Transverse colon (tissue), 4 donors: ENCODE data around the gene TTC32. TPM values are rescaled to one million over a fixed set of nuclear protein-coding genes. Genes with fewer than 3 reads are reported as not detected.

Experiments
- DNase-seq: peaks from one replicate; pipeline ENCODE4 v3.0.0-alpha.2; 2019
- H3K27ac ChIP-seq, 4 donors: fragments of 200-600 bp; sonication (generic); 2 replicates each; pipeline ENCODE4 v1.5.1; 2016 to 2018; ENCODE audit warnings: inconsistent platforms in 4 of 4
- H3K27me3 ChIP-seq: fragments of 200-600 bp; sonication (generic); 2 replicates; pipeline ENCODE4 v1.5.1; 2017; ENCODE audit warnings: inconsistent platforms
- H3K36me3 ChIP-seq, 4 donors: fragments of 200-600 bp; sonication (generic); 2 replicates each; pipeline ENCODE4 v1.5.1; 2017 to 2019; ENCODE audit warnings: inconsistent platforms in 4 of 4
- H3K4me1 ChIP-seq, 4 donors: fragments of 200-600 bp; sonication (generic); 2 replicates each; pipeline ENCODE4 v1.5.1; 2017 to 2020; ENCODE audit warnings: inconsistent platforms in 4 of 4
- H3K4me3 ChIP-seq, 4 donors: fragments of 200-600 bp; sonication (generic); 1 replicate in 1 of 4; 2 replicates in 3 of 4; pipeline versions ENCODE4 v1.5.1 to v1.6.1; 2017 to 2019; ENCODE audit warnings: inconsistent platforms in 4 of 4
- H3K9me3 ChIP-seq, 2 donors: fragments of 200-600 bp; sonication (generic); 2 replicates each; pipeline ENCODE4 v1.5.1; 2017 to 2019; ENCODE audit warnings: inconsistent platforms in 2 of 2
- EP300 ChIP-seq: sonication (generic); formaldehyde crosslinking; IDR thresholded peaks from one replicate; pipeline ENCODE4 v1.6.1; 2017; ENCODE audit warnings: antibody characterized with exemption, low read depth
- POLR2A ChIP-seq: fragments of 450-650 bp; IDR thresholded peaks from one replicate; pipeline ENCODE4 v1.6.1; 2016; ENCODE audit warnings: antibody characterized with exemption, mild to moderate bottlenecking, moderate library complexity
- POLR2AphosphoS5 ChIP-seq, 3 donors: sonication (generic); formaldehyde crosslinking; IDR thresholded peaks; one replicate each; pipeline ENCODE4 v1.6.1; 2016; ENCODE audit warnings: antibody characterized with exemption in 3 of 3
- WGBS, 2 donors: methylation state at CpG; one replicate each; pipeline ENCODE4 v1.1.5; 2018; ENCODE audit warnings: low coverage in 1 of 2; 5-methylcytosine and 5-hydroxymethylcytosine counted together
- in situ Hi-C, 4 donors: fragments of 200-750 bp; cut with MboI; loops; one replicate each; pipeline versions ENCODE4 v1.15.0 to v1.15.1; 2017; ENCODE audit warnings: low sequenced_read_pairs in 3 of 4, low pct_ligation_motif_present in 1 of 4, low pct_unique_long_range_greater_than_20kb in 1 of 4
- intact Hi-C: fragments of 100-400 bp; cut with DNase I; formaldehyde crosslinking; loops from one replicate; pipeline ENCODE4 v1.15.1; 2023; ENCODE audit warnings: low total_unique reads
- total RNA-seq, 4 donors: library from RNA; depleted of rRNA; stranded (reverse); fragments of >200 nt; gene quantifications; one replicate each; pipeline ENCODE4 v1.1.0, GENCODE V29; 2016
- TF ChIP-seq, protein P1 (sequence below), 5 experiments: fragments of 200-600 bp in 3 of 5; fragments of 450-650 bp in 2 of 5; sonication (generic) in 3 of 5; IDR thresholded peaks; 1 replicate in 2 of 5; 2 replicates in 3 of 5; pipeline ENCODE4 v1.5.1; 2016 to 2017; ENCODE audit warnings: antibody characterized with exemption in 5 of 5, inconsistent platforms in 3 of 5, mild to moderate bottlenecking in 2 of 5, moderate library complexity in 1 of 5

Gene TTC32
- total RNA-seq, 4 donors from 2014 or later = 3.0 to 23.3 (median 9.9) TPM

GRCh38 chr2:19873014-19873413 is 28.8 kb downstream of the TTC32 start:
- no peak overlapping the region for H3K4me3 ChIP-seq
- H3K9me3 ChIP-seq = no peaks in the 10 kb centered on the region
- peaks cover 0 to 14% (median 10%) of the 10 kb centered on the region in 4 donors for H3K4me1 ChIP-seq
- peaks cover 4% of the 10 kb centered on the region for H3K27me3 ChIP-seq
- in situ Hi-C loops (loop anchor here (25.0 kb wide), 6 partner anchors 886 to 1486 kb away; no protein-coding TSS in a partner anchor), intact Hi-C loops (no loop called here)
- DNase-seq = no peak
- TF ChIP-seq POLR2AphosphoS5 (IDR thresholded peaks at IDR 0.05) (no peak), EP300 (no peak), POLR2A (no peak)
- TF ChIP-seq, protein P1, sequence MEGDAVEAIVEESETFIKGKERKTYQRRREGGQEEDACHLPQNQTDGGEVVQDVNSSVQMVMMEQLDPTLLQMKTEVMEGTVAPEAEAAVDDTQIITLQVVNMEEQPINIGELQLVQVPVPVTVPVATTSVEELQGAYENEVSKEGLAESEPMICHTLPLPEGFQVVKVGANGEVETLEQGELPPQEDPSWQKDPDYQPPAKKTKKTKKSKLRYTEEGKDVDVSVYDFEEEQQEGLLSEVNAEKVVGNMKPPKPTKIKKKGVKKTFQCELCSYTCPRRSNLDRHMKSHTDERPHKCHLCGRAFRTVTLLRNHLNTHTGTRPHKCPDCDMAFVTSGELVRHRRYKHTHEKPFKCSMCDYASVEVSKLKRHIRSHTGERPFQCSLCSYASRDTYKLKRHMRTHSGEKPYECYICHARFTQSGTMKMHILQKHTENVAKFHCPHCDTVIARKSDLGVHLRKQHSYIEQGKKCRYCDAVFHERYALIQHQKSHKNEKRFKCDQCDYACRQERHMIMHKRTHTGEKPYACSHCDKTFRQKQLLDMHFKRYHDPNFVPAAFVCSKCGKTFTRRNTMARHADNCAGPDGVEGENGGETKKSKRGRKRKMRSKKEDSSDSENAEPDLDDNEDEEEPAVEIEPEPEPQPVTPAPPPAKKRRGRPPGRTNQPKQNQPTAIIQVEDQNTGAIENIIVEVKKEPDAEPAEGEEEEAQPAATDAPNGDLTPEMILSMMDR (IDR thresholded peaks at IDR 0.05) = no peak
- no peaks in the 10 kb centered on the region for H3K36me3 ChIP-seq
- no peak overlapping the region for H3K27ac ChIP-seq
- 87% methylated on average over 5 of the region's 5 CpGs; no CpG with 5 or more reads in 1 of the 2 donors for WGBS, 2 donors

DNA sequence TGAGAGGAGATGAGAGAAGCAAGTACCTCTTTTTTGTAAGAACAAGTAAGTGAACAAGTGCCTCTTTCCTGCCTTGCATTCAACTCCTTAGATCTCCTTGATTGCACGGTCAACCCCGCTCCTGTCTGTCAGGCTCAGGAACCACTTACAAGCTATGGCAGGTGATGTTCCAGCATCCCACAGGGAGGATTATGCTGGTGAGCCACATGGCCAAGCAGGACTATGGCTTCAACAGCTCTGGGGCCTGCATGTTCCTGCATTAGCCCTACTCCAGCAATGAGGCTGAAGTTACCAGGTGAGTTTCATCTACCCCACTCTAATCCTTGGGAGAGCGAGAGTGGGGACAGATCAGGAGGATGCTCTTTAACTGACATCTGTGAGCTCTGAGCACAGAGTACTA is 29.5 kb downstream of the TTC32 start:
- intact Hi-C loops = no loop called here
- peaks cover 0 to 14% (median 10%) of the 10 kb centered on the region in 4 donors for H3K4me1 ChIP-seq
- H3K4me3 ChIP-seq = no peak overlapping the region
- in situ Hi-C loops = loop anchor here (25.0 kb wide), 6 partner anchors 885 to 1485 kb away; no protein-coding TSS in a partner anchor
- H3K27me3 ChIP-seq = peaks cover 4% of the 10 kb centered on the region
- no peak overlapping the region for H3K27ac ChIP-seq
- no peak for TF ChIP-seq POLR2A
- TF ChIP-seq POLR2AphosphoS5 (IDR thresholded peaks at IDR 0.05) = no peak
- TF ChIP-seq EP300 = no peak
- TF ChIP-seq, protein P1 (IDR thresholded peaks at IDR 0.05) = no peak
- DNase-seq = no peak
- H3K36me3 ChIP-seq = no peaks in the 10 kb centered on the region
- H3K9me3 ChIP-seq = no peaks in the 10 kb centered on the region
- 81% methylated on average over 3 of the region's 3 CpGs; no CpG with 5 or more reads in 1 of the 2 donors for WGBS, 2 donors

- in situ Hi-C loops = loop anchor here (25.0 kb wide), 6 partner anchors 885 to 1485 kb away; no protein-coding TSS in a partner anchor
- Histone ChIP-seq H3K4me3 (no peak overlapping the region), H3K4me1 (peaks cover 0 to 14% (median 10%) of the 10 kb centered on the region in 4 donors), H3K36me3 (no peaks in the 10 kb centered on the region), H3K9me3 (no peaks in the 10 kb centered on the region), H3K27ac (no peak overlapping the region), H3K27me3 (peaks cover 4% of the 10 kb centered on the region)
- WGBS, 2 donors = 94% methylated on average over 2 of the region's 2 CpGs; no CpG with 5 or more reads in 1 of the 2 donors
- intact Hi-C loops = no loop called here
- no peak for TF ChIP-seq POLR2A
- no peak for TF ChIP-seq EP300
- no peak for TF ChIP-seq POLR2AphosphoS5 (IDR thresholded peaks at IDR 0.05)
- TF ChIP-seq, protein P1 (IDR thresholded peaks at IDR 0.05) = no peak
- no peak for DNase-seq
These were observed 29.9 kb downstream of the TTC32 start for GRCh38 chr2:19871836-19872235.

DNA sequence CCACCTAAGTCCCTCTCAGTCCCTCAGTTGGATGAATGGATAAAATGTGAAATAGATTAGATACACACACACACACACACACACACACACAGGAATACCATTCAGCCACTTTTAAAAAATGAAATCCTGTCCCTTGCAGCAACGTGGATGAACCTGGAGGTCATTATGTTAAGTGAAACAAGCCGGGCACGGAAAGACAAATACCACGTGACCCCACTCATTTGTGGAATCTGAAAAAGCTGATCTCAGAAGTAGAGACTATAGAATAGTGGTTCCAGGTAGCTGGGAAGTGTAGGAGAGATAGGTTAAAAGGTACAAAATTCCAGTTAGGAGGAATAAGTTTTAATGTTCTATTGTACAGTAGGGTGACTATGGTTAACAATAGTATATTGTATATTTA is 31.0 kb downstream of the TTC32 start:
- intact Hi-C loops = no loop called here
- Histone ChIP-seq H3K4me3 (no peak overlapping the region), H3K36me3 (no peaks in the 10 kb centered on the region), H3K9me3 (no peaks in the 10 kb centered on the region), H3K27ac (no peak overlapping the region), H3K27me3 (peaks cover 4% of the 10 kb centered on the region), H3K4me1 (peaks cover 0 to 14% (median 10%) of the 10 kb centered on the region in 4 donors)
- TF ChIP-seq, protein P1 (IDR thresholded peaks at IDR 0.05) = no peak
- in situ Hi-C loops = loop anchor here (25.0 kb wide), 6 partner anchors 883 to 1483 kb away; no protein-coding TSS in a partner anchor
- 74 to 86% methylated on average over 4 of the region's 4 CpGs for WGBS, 2 donors
- DNase-seq = no peak
